H9 (cell line): ENCODE measurements around the gene TAGLN2. TPM values are rescaled to one million over a fixed set of nuclear protein-coding genes. Genes with fewer than 3 reads are reported as not detected.

Experiments used
- DNase-seq: peaks from one replicate; pipeline ENCODE4 v3.0.0-alpha.2; 2017
- H2AFZ ChIP-seq: one replicate; pipeline ENCODE4 v1.6.1; 2013; ENCODE audit warnings: mild to moderate bottlenecking, low read length, control low read depth, moderate library complexity
- H2AK5ac ChIP-seq: 2 replicates; pipeline ENCODE4 v1.6.1; 2013; ENCODE audit warnings: low read length, control low read depth, mixed read lengths; ENCODE audit not compliant: insufficient read length
- H2BK120ac ChIP-seq: one replicate; pipeline ENCODE4 v1.6.1; 2013; ENCODE audit warnings: low read depth, mild to moderate bottlenecking, low read length, control low read depth, inconsistent platforms; ENCODE audit not compliant: poor library complexity, severe bottlenecking
- H2BK12ac ChIP-seq: 2 replicates; pipeline ENCODE4 v1.6.1; 2013; ENCODE audit warnings: low read length, control low read depth, mixed read lengths, low read depth; ENCODE audit not compliant: insufficient read length
- H2BK15ac ChIP-seq: 2 replicates; pipeline ENCODE4 v1.6.1; 2013; ENCODE audit warnings: low read depth, low read length, control low read depth
- H2BK20ac ChIP-seq: one replicate; pipeline ENCODE4 v1.6.1; 2013; ENCODE audit warnings: low read depth, mild to moderate bottlenecking, low read length, control low read depth, inconsistent platforms; ENCODE audit not compliant: poor library complexity, severe bottlenecking
- H2BK5ac ChIP-seq: 2 replicates; pipeline ENCODE4 v1.6.1; 2013; ENCODE audit warnings: low read length, control low read depth, mixed read lengths; ENCODE audit not compliant: insufficient read length
- H3K14ac ChIP-seq: 2 replicates; pipeline ENCODE4 v1.6.1; 2013; ENCODE audit warnings: low read length, control low read depth; ENCODE audit not compliant: insufficient read depth
- H3K18ac ChIP-seq: 2 replicates; pipeline ENCODE4 v1.6.1; 2013; ENCODE audit warnings: low read depth, mild to moderate bottlenecking, mixed read lengths, low read length, control low read depth; ENCODE audit not compliant: insufficient read length
- H3K23ac ChIP-seq: 2 replicates; pipeline ENCODE4 v1.6.1; 2013; ENCODE audit warnings: low read length, control low read depth, mixed read lengths, low read depth; ENCODE audit not compliant: insufficient read length
- H3K23me2 ChIP-seq: 2 replicates; pipeline ENCODE4 v1.6.1; 2013; ENCODE audit warnings: low read depth, mild to moderate bottlenecking, mixed read lengths, low read length, control low read depth; ENCODE audit not compliant: insufficient read length, poor library complexity, severe bottlenecking
- H3K27ac ChIP-seq: 2 replicates; pipeline ENCODE4 v1.5.1; 2013; ENCODE audit warnings: low read length, control low read depth, mixed read lengths, low read depth; ENCODE audit not compliant: insufficient read length
- H3K27me3 ChIP-seq: 2 replicates; pipeline ENCODE4 v1.6.1; 2013; ENCODE audit warnings: low read length, control low read depth, inconsistent platforms; ENCODE audit not compliant: insufficient read depth
- H3K4ac ChIP-seq: 2 replicates; pipeline ENCODE4 v1.6.1; 2013; ENCODE audit warnings: low read depth, mild to moderate bottlenecking, control low read depth, inconsistent platforms, low read length, moderate library complexity
- H3K4me1 ChIP-seq: 2 replicates; pipeline ENCODE4 v1.6.1; 2013; ENCODE audit warnings: low read length, control low read depth, inconsistent platforms; ENCODE audit not compliant: insufficient read depth
- H3K4me2 ChIP-seq: 2 replicates; pipeline ENCODE4 v1.6.1; 2013; ENCODE audit warnings: low read length, control low read depth, mixed read lengths; ENCODE audit not compliant: insufficient read length, insufficient read depth
- H3K56ac ChIP-seq: 2 replicates; pipeline ENCODE4 v1.6.1; 2013; ENCODE audit warnings: low read depth, mild to moderate bottlenecking, mixed read lengths, low read length, control low read depth; ENCODE audit not compliant: insufficient read length
- H3K79me1 ChIP-seq: 2 replicates; pipeline ENCODE4 v1.6.1; 2013; ENCODE audit warnings: low read depth, mild to moderate bottlenecking, moderate library complexity, low read length, control low read depth, inconsistent platforms; ENCODE audit not compliant: insufficient read depth, poor library complexity, severe bottlenecking
- H3K79me2 ChIP-seq: 2 replicates; pipeline ENCODE4 v1.6.1; 2013; ENCODE audit warnings: low read length, control low read depth, inconsistent platforms; ENCODE audit not compliant: insufficient read depth
- H3K9ac ChIP-seq: 2 replicates; pipeline ENCODE4 v1.6.1; 2013; ENCODE audit warnings: low read length, control low read depth, mixed read lengths; ENCODE audit not compliant: insufficient read length; ENCODE audit errors: extremely low read depth
- H3K9me3 ChIP-seq: one replicate; pipeline ENCODE4 v1.6.1; 2013; ENCODE audit warnings: low read depth, low read length, inconsistent platforms; ENCODE audit not compliant: control insufficient read depth
- H3T11ph ChIP-seq: one replicate; pipeline ENCODE4 v1.6.1; 2013; ENCODE audit warnings: mild to moderate bottlenecking, low read length, control low read depth, inconsistent platforms
- H4K20me1 ChIP-seq: one replicate; pipeline ENCODE4 v1.6.1; 2013; ENCODE audit not compliant: control insufficient read depth, insufficient read length, insufficient read depth
- H4K5ac ChIP-seq: 2 replicates; pipeline ENCODE4 v1.6.1; 2013; ENCODE audit warnings: low read depth, mild to moderate bottlenecking, mixed read lengths, low read length, control low read depth; ENCODE audit not compliant: insufficient read length
- H4K8ac ChIP-seq: replicated peaks from 2 replicates; pipeline ENCODE4 v1.6.1; 2013; ENCODE audit warnings: low read length, control low read depth, mixed read lengths, low read depth; ENCODE audit not compliant: insufficient read length
- H4K91ac ChIP-seq: 2 replicates; pipeline ENCODE4 v1.6.1; 2013; ENCODE audit warnings: low read depth, mild to moderate bottlenecking, moderate library complexity, mixed read lengths, low read length, control low read depth; ENCODE audit not compliant: insufficient read length
- H3K27ac Mint-ChIP-seq, 3 experiments: 2 replicates in 2 of 3; 3 replicates in 1 of 3; pipeline ENCODE4 v1.8.0; 2020 to 2021; ENCODE audit warnings: mixed read lengths in 3 of 3, mild to moderate bottlenecking in 1 of 3, moderate library complexity in 1 of 3
- H3K27me3 Mint-ChIP-seq: 2 replicates; pipeline ENCODE4 v1.8.0; 2021; ENCODE audit warnings: low read depth, mild to moderate bottlenecking, moderate library complexity, mixed read lengths
- H3K36me3 Mint-ChIP-seq, 3 experiments: 2 replicates in 2 of 3; 3 replicates in 1 of 3; pipeline ENCODE4 v1.8.0; 2020 to 2021; ENCODE audit warnings: low read depth in 3 of 3, mixed read lengths in 3 of 3; ENCODE audit not compliant: insufficient read depth in 1 of 3
- H3K4me1 Mint-ChIP-seq, 2 experiments: 2 replicates each; pipeline ENCODE4 v1.8.0; 2020; ENCODE audit warnings: mixed read lengths in 2 of 2
- H3K4me3 Mint-ChIP-seq, 2 experiments: 2 replicates in 1 of 2; 3 replicates in 1 of 2; pipeline ENCODE4 v1.8.0; 2020 to 2021; ENCODE audit warnings: mild to moderate bottlenecking in 2 of 2, mixed read lengths in 2 of 2, moderate library complexity in 1 of 2
- H3K9me3 Mint-ChIP-seq, 2 experiments: 2 replicates in 1 of 2; 3 replicates in 1 of 2; pipeline ENCODE4 v1.8.0; 2020; ENCODE audit warnings: mild to moderate bottlenecking in 2 of 2, mixed read lengths in 2 of 2, moderate library complexity in 1 of 2
- CTCF ChIP-seq: fragments of 200-600 bp; sonication (generic); conservative IDR thresholded peaks from 3 replicates; pipeline ENCODE4 v1.8.0; 2021; ENCODE audit warnings: antibody characterized with exemption, mild to moderate bottlenecking
- WGBS: extraction: QIAGEN DNeasy Blood & Tissue Kit; methylation state at CpG from one replicate; pipeline ENCODE4 v1.1.7; 2013; ENCODE audit warnings: missing lambda C conversion rate, low lambda C conversion rate, mixed read lengths; ENCODE audit not compliant: insufficient read length; ENCODE audit errors: extremely low coverage; 5-methylcytosine and 5-hydroxymethylcytosine counted together
- total RNA-seq: library from RNA; stranded (reverse); gene quantifications from 2 replicates; pipeline ENCODE4 v1.2.1, GENCODE V29; 2021

Gene TAGLN2
- total RNA-seq, 1 experiment from 2014 or later: 76.7 TPM

- Histone ChIP-seq H3K27ac (no peak overlapping the region), H3K4ac (no peak overlapping the region), H3K14ac (no peak overlapping the region), H3K4me1 (no peaks in the 10 kb centered on the region), H4K20me1 (no peaks in the 10 kb centered on the region), H3K79me2 (no peaks in the 10 kb centered on the region), H3K23me2 (no peaks in the 10 kb centered on the region), H2BK5ac (no peak overlapping the region), H2BK15ac (no peak overlapping the region), H3K23ac (no peak overlapping the region), H4K5ac (no peak overlapping the region), H3K4me2 (no peak overlapping the region), H3T11ph (no peak overlapping the region), H3K9ac (no peak overlapping the region), H3K27me3 (no peaks in the 10 kb centered on the region), H3K79me1 (no peaks in the 10 kb centered on the region), H3K56ac (no peak overlapping the region), H3K9me3 (no peaks in the 10 kb centered on the region), H2BK20ac (no peak overlapping the region), H4K91ac (no peak overlapping the region), H4K8ac (no peak overlapping the region), H2AK5ac (no peak overlapping the region), H2BK12ac (no peak overlapping the region), H2BK120ac (no peak overlapping the region), H3K18ac (no peak overlapping the region), H2AFZ (no peak overlapping the region)
- H3K4me3 Mint-ChIP-seq: no peak overlapping the region
- WGBS: no CpG with 5 or more reads among the region's 6 CpGs
- H3K27ac Mint-ChIP-seq: no peak overlapping the region
- peaks cover 0 to 7% of the 10 kb centered on the region in 2 experiments; a peak in 1 of 4 replicates for H3K4me1 Mint-ChIP-seq
- H3K36me3 Mint-ChIP-seq: no peaks in the 10 kb centered on the region
- peaks cover 15% of the 10 kb centered on the region for H3K27me3 Mint-ChIP-seq
- no peak for DNase-seq
- TF ChIP-seq CTCF: no peak
- H3K9me3 Mint-ChIP-seq: no peaks in the 10 kb centered on the region
Observed at GRCh38 chr1:159973350-159973940, 48.1 kb upstream of the TAGLN2 start.
